HG02885 (cell line): Measurements from ENCODE around the gene KCNMB2.
A peak's percentile ranks its signal among the peaks of the same experiment; 100 is the strongest.

Source experiments
- ATAC-seq: cut with Tn5 transposase; IDR thresholded peaks from one replicate; pipeline ENCODE4 v1.9.1; 2021; ENCODE audit warnings: mild to moderate bottlenecking; ENCODE audit not compliant: unreplicated experiment, poor library complexity

KCNMB2 gene

GRCh38 chr3:178631950-178632349, 95.7 kb downstream of the KCNMB2 start:
- no peak for ATAC-seq

- no peak for ATAC-seq
Measured at GRCh38 chr3:178634975-178635374, 98.7 kb downstream of the KCNMB2 start.

- no peak for ATAC-seq
Measured at GRCh38 chr3:178637802-178638201, 101.6 kb downstream of the KCNMB2 start.

- ATAC-seq: no peak
Measured at GRCh38 chr3:178645503-178645902, 109.3 kb downstream of the KCNMB2 start.

GRCh38 chr3:178646186-178646862, 110.1 kb downstream of the KCNMB2 start:
- no peak for ATAC-seq

- peak; percentile 84 for ATAC-seq
Measured at GRCh38 chr3:178655488-178655887, 119.3 kb downstream of the KCNMB2 start.

GRCh38 chr3:178658694-178659325, 122.6 kb downstream of the KCNMB2 start:
- no peak for ATAC-seq

- ATAC-seq: peak; percentile 77
Measured at GRCh38 chr3:178663201-178663934, 127.1 kb downstream of the KCNMB2 start.

GRCh38 chr3:178665747-178666146, 129.5 kb downstream of the KCNMB2 start:
- ATAC-seq: no peak

- peak; percentile 33 for ATAC-seq
Measured at GRCh38 chr3:178669022-178669601, 132.9 kb downstream of the KCNMB2 start.

GRCh38 chr3:178669758-178670157, 133.5 kb downstream of the KCNMB2 start:
- ATAC-seq: peak; percentile 55

GRCh38 chr3:178671377-178671776, 135.1 kb downstream of the KCNMB2 start:
- ATAC-seq: no peak

- no peak for ATAC-seq
Measured at GRCh38 chr3:178671791-178672190, 135.6 kb downstream of the KCNMB2 start.

GRCh38 chr3:178672275-178672674, 136.0 kb downstream of the KCNMB2 start:
- no peak for ATAC-seq

GRCh38 chr3:178673529-178673928, 137.3 kb downstream of the KCNMB2 start:
- no peak for ATAC-seq

- ATAC-seq: no peak
Measured at GRCh38 chr3:178676077-178676476, 139.8 kb downstream of the KCNMB2 start.

GRCh38 chr3:178676942-178677790, 140.9 kb downstream of the KCNMB2 start:
- peak; percentile 82 for ATAC-seq

- ATAC-seq: no peak
Measured at GRCh38 chr3:178677961-178678360, 141.7 kb downstream of the KCNMB2 start.

- ATAC-seq: no peak
Measured at GRCh38 chr3:178680037-178680436, 143.8 kb downstream of the KCNMB2 start.

- no peak for ATAC-seq
Measured at GRCh38 chr3:178680489-178680888, 144.3 kb downstream of the KCNMB2 start.
